Vagina (tissue), 2 donors: ENCODE data around the gene C10orf120.

Experiments used
- POLR2A ChIP-seq, 2 donors: fragments of 450-650 bp; IDR thresholded peaks; one replicate each; pipeline ENCODE4 v1.6.1; 2017; ENCODE audit warnings: antibody characterized with exemption in 2 of 2, mild to moderate bottlenecking in 2 of 2, moderate library complexity in 2 of 2
- POLR2AphosphoS5 ChIP-seq, 2 donors: sonication (generic); formaldehyde crosslinking; IDR thresholded peaks; one replicate each; pipeline ENCODE4 v1.9.0; 2017; ENCODE audit warnings: antibody characterized with exemption in 2 of 2, mild to moderate bottlenecking in 2 of 2, low read depth in 1 of 2; ENCODE audit not compliant: insufficient read depth in 1 of 2
- TF ChIP-seq, protein P1 (sequence below), 3 experiments: fragments of 450-650 bp in 2 of 3; fragments of 200-600 bp in 1 of 3; sonication (generic) in 1 of 3; IDR thresholded peaks; one replicate each; pipeline ENCODE4 v1.5.1; 2017 to 2019; ENCODE audit warnings: antibody characterized with exemption in 3 of 3, mild to moderate bottlenecking in 2 of 3, moderate library complexity in 2 of 3

DNA sequence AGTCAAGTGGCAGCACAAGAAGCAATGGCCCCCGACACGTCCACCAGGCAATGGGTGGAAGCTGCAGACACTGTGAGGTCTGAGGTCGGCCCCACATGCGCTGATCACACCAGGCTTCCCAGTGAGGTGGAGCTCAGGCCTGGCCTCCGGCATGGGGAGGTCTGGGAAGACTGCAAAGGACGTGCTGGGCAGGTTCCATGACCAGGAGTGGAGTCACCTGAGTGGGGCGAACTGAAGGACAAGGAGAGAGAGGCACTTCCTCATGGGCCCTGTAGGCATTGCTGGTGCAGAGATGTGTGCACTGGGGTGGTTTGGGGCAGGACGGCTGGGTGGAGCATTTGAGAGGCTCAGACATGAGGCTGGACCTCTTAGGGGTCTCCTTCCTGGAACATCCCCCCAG is 35.1 kb downstream of the C10orf120 start:
- TF ChIP-seq, protein P1, sequence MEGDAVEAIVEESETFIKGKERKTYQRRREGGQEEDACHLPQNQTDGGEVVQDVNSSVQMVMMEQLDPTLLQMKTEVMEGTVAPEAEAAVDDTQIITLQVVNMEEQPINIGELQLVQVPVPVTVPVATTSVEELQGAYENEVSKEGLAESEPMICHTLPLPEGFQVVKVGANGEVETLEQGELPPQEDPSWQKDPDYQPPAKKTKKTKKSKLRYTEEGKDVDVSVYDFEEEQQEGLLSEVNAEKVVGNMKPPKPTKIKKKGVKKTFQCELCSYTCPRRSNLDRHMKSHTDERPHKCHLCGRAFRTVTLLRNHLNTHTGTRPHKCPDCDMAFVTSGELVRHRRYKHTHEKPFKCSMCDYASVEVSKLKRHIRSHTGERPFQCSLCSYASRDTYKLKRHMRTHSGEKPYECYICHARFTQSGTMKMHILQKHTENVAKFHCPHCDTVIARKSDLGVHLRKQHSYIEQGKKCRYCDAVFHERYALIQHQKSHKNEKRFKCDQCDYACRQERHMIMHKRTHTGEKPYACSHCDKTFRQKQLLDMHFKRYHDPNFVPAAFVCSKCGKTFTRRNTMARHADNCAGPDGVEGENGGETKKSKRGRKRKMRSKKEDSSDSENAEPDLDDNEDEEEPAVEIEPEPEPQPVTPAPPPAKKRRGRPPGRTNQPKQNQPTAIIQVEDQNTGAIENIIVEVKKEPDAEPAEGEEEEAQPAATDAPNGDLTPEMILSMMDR (IDR thresholded peaks at IDR 0.05) = no peak
- TF ChIP-seq POLR2A (IDR thresholded peaks at IDR 0.05) (no peak), POLR2AphosphoS5 (IDR thresholded peaks at IDR 0.05; ENCODE audit: insufficient read depth in 1 of 2, low read depth in 1 of 2) (no peak)
